Measurements from ENCODE around the gene HBS1L. TPM values are rescaled to one million over a fixed set of nuclear protein-coding genes. Genes with fewer than 3 reads are reported as not detected.

HBS1L gene
- total RNA-seq, 4 donors from 2014 or later: 25.2 to 94.1 (median 37.5) TPM

GRCh38 chr6:134956676-134957075 lies 97.9 kb downstream of the HBS1L start:
- Histone ChIP-seq H3K36me3 (peaks cover 0 to 5% (median 0%) of the 10 kb centered on the region in 3 donors), H3K27ac (no peak overlapping the region), H3K4me1 (no peaks in the 10 kb centered on the region), H3K4me3 (no peak overlapping the region), H3K9me3 (no peaks in the 10 kb centered on the region), H3K27me3 (no peaks in the 10 kb centered on the region)
- TF ChIP-seq CTCF (IDR thresholded peaks at IDR 0.05): no peak
- TF ChIP-seq POLR2A (IDR thresholded peaks at IDR 0.05): no peak
- no peak for DNase-seq

- TF ChIP-seq CTCF (IDR thresholded peaks at IDR 0.05) (no peak), POLR2A (IDR thresholded peaks at IDR 0.05) (no peak)
- no peaks in the 10 kb centered on the region for H3K9me3 ChIP-seq
- H3K4me1 ChIP-seq: no peaks in the 10 kb centered on the region
- H3K27ac ChIP-seq: no peak overlapping the region
- no peak overlapping the region for H3K4me3 ChIP-seq
- H3K36me3 ChIP-seq: no peaks in the 10 kb centered on the region
- no peaks in the 10 kb centered on the region for H3K27me3 ChIP-seq
- DNase-seq: no peak
Observed at GRCh38 chr6:134956032-134956431, 98.6 kb downstream of the HBS1L start.

GRCh38 chr6:134954272-134955000 lies 100.2 kb downstream of the HBS1L start:
- Histone ChIP-seq H3K27me3 (no peaks in the 10 kb centered on the region), H3K4me1 (no peaks in the 10 kb centered on the region), H3K27ac (no peak overlapping the region), H3K36me3 (no peaks in the 10 kb centered on the region), H3K9me3 (no peaks in the 10 kb centered on the region), H3K4me3 (no peak overlapping the region)
- DNase-seq: no peak
- TF ChIP-seq CTCF (IDR thresholded peaks at IDR 0.05) (no peak), POLR2A (IDR thresholded peaks at IDR 0.05) (no peak)

- no peak for DNase-seq
- Histone ChIP-seq H3K4me3 (no peak overlapping the region), H3K4me1 (no peaks in the 10 kb centered on the region), H3K27ac (no peak overlapping the region), H3K9me3 (no peaks in the 10 kb centered on the region), H3K36me3 (no peaks in the 10 kb centered on the region), H3K27me3 (no peaks in the 10 kb centered on the region)
- no peak for TF ChIP-seq CTCF (IDR thresholded peaks at IDR 0.05)
- no peak for TF ChIP-seq POLR2A (IDR thresholded peaks at IDR 0.05)
Observed at GRCh38 chr6:134951494-134952263, 102.9 kb downstream of the HBS1L start.

GRCh38 chr6:134950482-134950881 lies 104.1 kb downstream of the HBS1L start:
- Histone ChIP-seq H3K27me3 (no peaks in the 10 kb centered on the region), H3K27ac (no peak overlapping the region), H3K36me3 (no peaks in the 10 kb centered on the region), H3K4me1 (no peaks in the 10 kb centered on the region), H3K9me3 (no peaks in the 10 kb centered on the region), H3K4me3 (no peak overlapping the region)
- DNase-seq: no peak
- TF ChIP-seq CTCF (IDR thresholded peaks at IDR 0.05) (no peak), POLR2A (IDR thresholded peaks at IDR 0.05) (no peak)
